C4-2B (cell line): ENCODE results near the gene ZFAND2A.

ENCODE experiments used
- CTCF ChIP-seq: fragments of 450-650 bp; conservative IDR thresholded peaks from 2 replicates; pipeline ENCODE4 v1.5.1; 2017; ENCODE audit warnings: mild to moderate bottlenecking
- ZFX ChIP-seq: fragments of 450-650 bp; IDR thresholded peaks from 2 replicates; pipeline ENCODE4 v1.6.1; 2017

GRCh38 chr7:1112625-1113547 is 47.1 kb downstream of the ZFAND2A start:
- TF ChIP-seq CTCF (no peak), ZFX (no peak)
